Activated CD4-positive, alpha-beta T cell treated with anti-CD3 and anti-CD28 coated beads for 1 hour (primary cell): ENCODE data around the gene ZC3H18.

Experiments used
- DNase-seq: peaks from one replicate; pipeline ENCODE4 v3.0.0-alpha.2; 2020

Gene ZC3H18

GRCh38 chr16:88569985-88570690, at the start of gene ZC3H18:
Gene ZC3H18 (plus strand): TSS chr16:88570403. CDS start chr16:88577124, 6,721 bp downstream.
- DNase-seq, result peak; percentile 98

- DNase-seq, result no peak
Observed at GRCh38 chr16:88521674-88522073, 48.5 kb upstream of the ZC3H18 start.

GRCh38 chr16:88522276-88522949, 47.8 kb upstream of the ZC3H18 start:
- no peak for DNase-seq

GRCh38 chr16:88523309-88524161, 46.7 kb upstream of the ZC3H18 start:
- DNase-seq, result no peak

- DNase-seq, result no peak
Observed at GRCh38 chr16:88524274-88524972, 45.8 kb upstream of the ZC3H18 start.

- no peak for DNase-seq
Observed at GRCh38 chr16:88524973-88525662, 45.1 kb upstream of the ZC3H18 start.

- DNase-seq, result no peak
Observed at GRCh38 chr16:88525663-88525990, 44.6 kb upstream of the ZC3H18 start.

GRCh38 chr16:88526008-88526905, 43.9 kb upstream of the ZC3H18 start:
- DNase-seq, result no peak

GRCh38 chr16:88526906-88527185, 43.4 kb upstream of the ZC3H18 start:
- no peak for DNase-seq

- DNase-seq, result peak; percentile 53
Observed at GRCh38 chr16:88527186-88527936, 42.8 kb upstream of the ZC3H18 start.

- no peak for DNase-seq
Observed at GRCh38 chr16:88527937-88528743, 42.1 kb upstream of the ZC3H18 start.

GRCh38 chr16:88528902-88529318, 41.3 kb upstream of the ZC3H18 start:
- DNase-seq, result no peak

- no peak for DNase-seq
Observed at GRCh38 chr16:88529596-88529995, 40.6 kb upstream of the ZC3H18 start.

- DNase-seq, result no peak
Observed at GRCh38 chr16:88530051-88530857, 39.9 kb upstream of the ZC3H18 start.

GRCh38 chr16:88530858-88531203, 39.4 kb upstream of the ZC3H18 start:
- no peak for DNase-seq

GRCh38 chr16:88531346-88531745, 38.9 kb upstream of the ZC3H18 start:
- no peak for DNase-seq

GRCh38 chr16:88531931-88532433, 38.2 kb upstream of the ZC3H18 start:
- DNase-seq, result no peak

GRCh38 chr16:88532434-88533241, 37.6 kb upstream of the ZC3H18 start:
- no peak for DNase-seq
